ENCODE data around the gene RNF212B. TPM values are rescaled to one million over a fixed set of nuclear protein-coding genes. Genes with fewer than 3 reads are reported as not detected.

RNF212B gene
- total RNA-seq, 1 experiment from 2014 or later = 0.39 TPM

- Histone ChIP-seq H2BK20ac (ENCODE audit: low read depth, low read length, poor library complexity, severe bottlenecking) (no peak overlapping the region), H4K5ac (ENCODE audit: insufficient read length, low read depth, low read length) (no peak overlapping the region), H4K8ac (replicated peaks; ENCODE audit: insufficient read length, low read depth, low read length) (no peak overlapping the region), H3K18ac (ENCODE audit: insufficient read length, low read depth, low read length) (no peak overlapping the region), H3K9ac (ENCODE audit: extremely low read depth, insufficient read length, low read length) (no peak overlapping the region), H3K79me2 (ENCODE audit: insufficient read depth, low read length) (no peaks in the 10 kb centered on the region), H3K14ac (ENCODE audit: insufficient read depth, low read length) (no peak overlapping the region), H3T11ph (ENCODE audit: low read length) (no peak overlapping the region), H3K4me2 (ENCODE audit: insufficient read depth, insufficient read length, low read length) (no peak overlapping the region), H3K23me2 (ENCODE audit: insufficient read length, low read depth, low read length, poor library complexity, severe bottlenecking) (no peaks in the 10 kb centered on the region), H4K91ac (ENCODE audit: insufficient read length, low read depth, low read length) (no peak overlapping the region), H3K27me3 (ENCODE audit: insufficient read depth, low read length) (no peaks in the 10 kb centered on the region), H3K4ac (ENCODE audit: low read depth, low read length) (no peak overlapping the region), H3K23ac (ENCODE audit: insufficient read length, low read depth, low read length) (no peak overlapping the region), H2BK120ac (ENCODE audit: low read depth, low read length, poor library complexity, severe bottlenecking) (no peak overlapping the region), H3K4me1 (ENCODE audit: insufficient read depth, low read length) (no peaks in the 10 kb centered on the region), H3K56ac (ENCODE audit: insufficient read length, low read depth, low read length) (no peak overlapping the region), H2BK12ac (ENCODE audit: insufficient read length, low read depth, low read length) (no peak overlapping the region), H3K27ac (ENCODE audit: insufficient read length, low read depth, low read length) (no peak overlapping the region), H3K79me1 (ENCODE audit: insufficient read depth, low read depth, low read length, poor library complexity, severe bottlenecking) (no peaks in the 10 kb centered on the region), H2AFZ (ENCODE audit: low read length) (no peak overlapping the region), H2BK5ac (ENCODE audit: insufficient read length, low read length) (no peak overlapping the region), H2BK15ac (ENCODE audit: low read depth, low read length) (no peak overlapping the region), H4K20me1 (ENCODE audit: control insufficient read depth, insufficient read depth, insufficient read length) (no peaks in the 10 kb centered on the region), H3K9me3 (ENCODE audit: control insufficient read depth, low read depth, low read length) (no peaks in the 10 kb centered on the region), H2AK5ac (ENCODE audit: insufficient read length, low read length) (no peak overlapping the region)
- peaks cover 4 to 5% of the 10 kb centered on the region in 2 experiments; a peak in 3 of 4 replicates for H3K4me1 Mint-ChIP-seq
- no peaks in the 10 kb centered on the region for H3K9me3 Mint-ChIP-seq
- TF ChIP-seq, protein P1, sequence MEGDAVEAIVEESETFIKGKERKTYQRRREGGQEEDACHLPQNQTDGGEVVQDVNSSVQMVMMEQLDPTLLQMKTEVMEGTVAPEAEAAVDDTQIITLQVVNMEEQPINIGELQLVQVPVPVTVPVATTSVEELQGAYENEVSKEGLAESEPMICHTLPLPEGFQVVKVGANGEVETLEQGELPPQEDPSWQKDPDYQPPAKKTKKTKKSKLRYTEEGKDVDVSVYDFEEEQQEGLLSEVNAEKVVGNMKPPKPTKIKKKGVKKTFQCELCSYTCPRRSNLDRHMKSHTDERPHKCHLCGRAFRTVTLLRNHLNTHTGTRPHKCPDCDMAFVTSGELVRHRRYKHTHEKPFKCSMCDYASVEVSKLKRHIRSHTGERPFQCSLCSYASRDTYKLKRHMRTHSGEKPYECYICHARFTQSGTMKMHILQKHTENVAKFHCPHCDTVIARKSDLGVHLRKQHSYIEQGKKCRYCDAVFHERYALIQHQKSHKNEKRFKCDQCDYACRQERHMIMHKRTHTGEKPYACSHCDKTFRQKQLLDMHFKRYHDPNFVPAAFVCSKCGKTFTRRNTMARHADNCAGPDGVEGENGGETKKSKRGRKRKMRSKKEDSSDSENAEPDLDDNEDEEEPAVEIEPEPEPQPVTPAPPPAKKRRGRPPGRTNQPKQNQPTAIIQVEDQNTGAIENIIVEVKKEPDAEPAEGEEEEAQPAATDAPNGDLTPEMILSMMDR (conservative IDR thresholded peaks at IDR 0.05) = no peak
- no peak for DNase-seq
- H3K4me3 Mint-ChIP-seq = no peak overlapping the region
- H3K27me3 Mint-ChIP-seq (ENCODE audit: low read depth) = no peaks in the 10 kb centered on the region
- no peaks in the 10 kb centered on the region for H3K36me3 Mint-ChIP-seq (ENCODE audit: insufficient read depth in 1 of 3, low read depth in 3 of 3)
- H3K27ac Mint-ChIP-seq = no peak overlapping the region
These were observed 7.5 kb downstream of the RNF212B start for GRCh38 chr14:23245282-23245681.
